Measurements from ENCODE around the gene UMODL1. TPM values are rescaled to one million over a fixed set of nuclear protein-coding genes. Genes with fewer than 3 reads are reported as not detected.

UMODL1 gene
- total and polyA plus RNA-seq, 5 donors from 2014 or later, result 0.05 to 0.35 (median 0.07) TPM; not detected in 1

DNA sequence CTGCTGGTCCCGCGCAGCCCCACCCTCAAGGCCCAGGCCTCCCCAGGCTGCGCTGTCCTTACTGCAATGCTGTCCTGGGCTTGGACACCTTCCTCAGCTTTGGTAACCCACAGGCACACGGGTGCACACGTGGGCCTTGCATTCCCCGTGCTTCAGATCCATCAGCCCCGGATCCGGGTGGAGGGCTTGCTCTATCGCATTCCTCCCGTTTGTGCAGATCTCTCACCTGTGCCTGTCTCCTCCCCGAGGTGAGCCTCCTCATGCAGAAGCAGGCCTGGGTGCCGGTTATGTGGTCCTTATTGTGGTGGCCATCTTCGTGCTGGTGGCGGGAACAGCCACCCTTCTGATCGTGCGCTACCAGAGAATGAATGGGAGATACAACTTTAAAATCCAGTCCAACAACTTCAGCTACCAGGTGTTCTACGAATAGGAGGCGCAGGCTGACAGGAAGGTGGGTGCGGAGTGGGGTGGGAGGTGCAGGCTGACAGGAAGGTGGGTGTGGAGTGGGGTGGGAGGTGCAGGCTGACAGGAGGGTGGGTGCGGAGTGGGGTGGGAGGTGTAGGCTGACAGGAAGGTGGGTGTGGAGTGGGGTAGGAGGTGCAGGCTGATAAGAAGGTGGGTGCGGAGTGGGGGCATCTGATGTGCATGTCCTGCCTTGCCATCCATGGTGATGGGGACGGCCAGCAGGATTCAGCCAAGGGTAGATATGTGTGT is 66.2 kb downstream of the UMODL1 start:
- H3K9me3 Mint-ChIP-seq, result no peaks in the 10 kb centered on the region
- no peaks in the 10 kb centered on the region for H3K4me1 Mint-ChIP-seq
- ATAC-seq (ENCODE audit: low read depth in 2 of 2) (no peak), DNase-seq (no peak)
- Histone ChIP-seq H3K4me1 (ENCODE audit: control insufficient read depth, insufficient read depth, low read length, poor library complexity, severe bottlenecking) (no peaks in the 10 kb centered on the region), H3K36me3 (ENCODE audit: control insufficient read depth, insufficient read depth, low read length) (no peaks in the 10 kb centered on the region), H3K9me3 (ENCODE audit: control insufficient read depth in 2 of 2, low read length in 2 of 2) (no peaks in the 10 kb centered on the region), H3K27me3 (ENCODE audit: control insufficient read depth, insufficient read depth, low read length) (no peaks in the 10 kb centered on the region), H3K4me3 (ENCODE audit: low read depth, low read length) (no peak overlapping the region), H3K27ac (ENCODE audit: insufficient read depth, low read length, poor library complexity, severe bottlenecking) (no peak overlapping the region)
- no peaks in the 10 kb centered on the region for H3K36me3 Mint-ChIP-seq
- no peak overlapping the region for H3K27ac Mint-ChIP-seq
- no peak overlapping the region for H3K4me3 Mint-ChIP-seq
- H3K27me3 Mint-ChIP-seq, result peaks cover 5% of the 10 kb centered on the region

- H3K4me1 Mint-ChIP-seq, result peaks cover 0 to 1% (median under 1%) of the 10 kb centered on the region in 4 donors
- no peaks in the 10 kb centered on the region for H3K27me3 ChIP-seq (ENCODE audit: control insufficient read depth, insufficient read depth, low read length)
- no peak for DNase-seq
- peaks cover 5% of the 10 kb centered on the region for H3K27me3 Mint-ChIP-seq
- no peak overlapping the region for H3K27ac Mint-ChIP-seq
- H3K36me3 ChIP-seq (ENCODE audit: control insufficient read depth, insufficient read depth, low read length), result no peaks in the 10 kb centered on the region
- no peak for ATAC-seq (ENCODE audit: low read depth in 2 of 2)
- no peak overlapping the region for H3K4me3 ChIP-seq (ENCODE audit: low read depth, low read length)
- H3K9me3 ChIP-seq (ENCODE audit: control insufficient read depth in 2 of 2, low read length in 2 of 2), result no peaks in the 10 kb centered on the region
- no peak overlapping the region for H3K27ac ChIP-seq (ENCODE audit: insufficient read depth, low read length, poor library complexity, severe bottlenecking)
- H3K4me1 ChIP-seq (ENCODE audit: control insufficient read depth, insufficient read depth, low read length, poor library complexity, severe bottlenecking), result no peaks in the 10 kb centered on the region
- no peak overlapping the region for H3K4me3 Mint-ChIP-seq
- H3K9me3 Mint-ChIP-seq, result no peaks in the 10 kb centered on the region
- H3K36me3 Mint-ChIP-seq, result no peaks in the 10 kb centered on the region
These were observed 69.2 kb downstream of the UMODL1 start for GRCh38 chr21:42140196-42140934.

DNA sequence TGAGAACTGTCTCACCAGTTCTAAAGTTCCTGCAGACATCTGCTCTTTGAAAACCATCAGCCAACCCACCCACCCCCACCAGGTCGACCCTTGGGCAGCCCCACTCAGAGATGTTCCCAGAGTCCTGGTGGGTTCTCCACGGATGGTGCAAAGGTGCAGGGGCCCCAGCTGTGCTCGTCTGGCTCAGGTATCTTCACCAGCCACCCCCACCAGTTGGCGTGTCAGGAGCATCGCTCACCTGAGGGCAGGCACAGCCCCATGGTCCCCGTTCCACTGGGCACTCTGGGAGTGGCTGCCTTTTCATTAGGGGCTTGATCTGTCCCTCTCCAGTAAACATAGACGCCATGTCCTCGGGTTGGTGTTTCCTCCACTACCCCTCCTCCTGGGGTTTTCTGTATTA is 70.5 kb downstream of the UMODL1 start:
- peak overlapping the region in 1 of 3 donors; percentile 60 for H3K27ac Mint-ChIP-seq
- no peaks in the 10 kb centered on the region for H3K36me3 ChIP-seq (ENCODE audit: control insufficient read depth, insufficient read depth, low read length)
- H3K27me3 ChIP-seq (ENCODE audit: control insufficient read depth, insufficient read depth, low read length), result no peaks in the 10 kb centered on the region
- no peaks in the 10 kb centered on the region for H3K36me3 Mint-ChIP-seq
- no peak overlapping the region for H3K4me3 ChIP-seq (ENCODE audit: low read depth, low read length)
- H3K9me3 ChIP-seq (ENCODE audit: control insufficient read depth in 2 of 2, low read length in 2 of 2), result no peaks in the 10 kb centered on the region
- H3K27me3 Mint-ChIP-seq, result peaks cover 5% of the 10 kb centered on the region
- ATAC-seq (ENCODE audit: low read depth in 2 of 2), result no peak
- no peak for DNase-seq
- H3K9me3 Mint-ChIP-seq, result no peaks in the 10 kb centered on the region
- no peak overlapping the region for H3K27ac ChIP-seq (ENCODE audit: insufficient read depth, low read length, poor library complexity, severe bottlenecking)
- H3K4me3 Mint-ChIP-seq, result no peak overlapping the region
- H3K4me1 ChIP-seq (ENCODE audit: control insufficient read depth, insufficient read depth, low read length, poor library complexity, severe bottlenecking), result peaks cover 4% of the 10 kb centered on the region
- H3K4me1 Mint-ChIP-seq, result peaks cover 0 to 7% (median 5%) of the 10 kb centered on the region in 4 donors

DNA sequence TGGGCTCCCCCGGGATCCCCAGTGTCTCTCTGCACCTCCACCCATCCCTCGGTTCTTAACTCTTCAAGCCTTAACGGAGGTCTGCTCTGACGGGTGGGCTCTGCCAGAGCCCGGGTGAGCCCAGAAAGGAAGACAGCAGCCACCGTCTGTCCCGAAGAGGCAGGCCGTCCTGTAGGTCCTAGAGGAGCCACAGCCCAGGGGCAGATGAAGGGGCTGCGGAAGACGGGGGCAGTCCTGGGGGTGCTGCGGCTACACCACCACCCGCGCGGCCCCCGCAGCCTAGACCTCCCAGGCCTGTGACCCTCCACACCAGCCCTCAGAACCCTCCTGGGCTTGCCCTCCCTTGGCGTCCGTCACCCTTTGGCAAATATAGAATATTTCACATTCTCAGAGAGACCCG is 71.0 kb downstream of the UMODL1 start:
- Histone ChIP-seq H3K36me3 (ENCODE audit: control insufficient read depth, insufficient read depth, low read length) (no peaks in the 10 kb centered on the region), H3K4me1 (ENCODE audit: control insufficient read depth, insufficient read depth, low read length, poor library complexity, severe bottlenecking) (peaks cover 4% of the 10 kb centered on the region), H3K27ac (ENCODE audit: insufficient read depth, low read length, poor library complexity, severe bottlenecking) (no peak overlapping the region), H3K4me3 (ENCODE audit: low read depth, low read length) (no peak overlapping the region), H3K27me3 (ENCODE audit: control insufficient read depth, insufficient read depth, low read length) (no peaks in the 10 kb centered on the region), H3K9me3 (ENCODE audit: control insufficient read depth in 2 of 2, low read length in 2 of 2) (no peaks in the 10 kb centered on the region)
- H3K27me3 Mint-ChIP-seq, result peaks cover 5% of the 10 kb centered on the region
- H3K4me3 Mint-ChIP-seq, result no peak overlapping the region
- H3K4me1 Mint-ChIP-seq, result peaks cover 0 to 7% (median 5%) of the 10 kb centered on the region in 4 donors
- peak overlapping the region in 1 of 3 donors; percentile 60 for H3K27ac Mint-ChIP-seq
- ATAC-seq (ENCODE audit: low read depth in 2 of 2) (no peak), DNase-seq (no peak)
- no peaks in the 10 kb centered on the region for H3K9me3 Mint-ChIP-seq
- no peaks in the 10 kb centered on the region for H3K36me3 Mint-ChIP-seq

GRCh38 chr21:42142627-42143026 is 71.5 kb downstream of the UMODL1 start:
- Histone ChIP-seq H3K4me1 (ENCODE audit: control insufficient read depth, insufficient read depth, low read length, poor library complexity, severe bottlenecking) (peaks cover 4% of the 10 kb centered on the region), H3K4me3 (ENCODE audit: low read depth, low read length) (no peak overlapping the region), H3K27me3 (ENCODE audit: control insufficient read depth, insufficient read depth, low read length) (no peaks in the 10 kb centered on the region), H3K27ac (ENCODE audit: insufficient read depth, low read length, poor library complexity, severe bottlenecking) (no peak overlapping the region), H3K36me3 (ENCODE audit: control insufficient read depth, insufficient read depth, low read length) (no peaks in the 10 kb centered on the region), H3K9me3 (ENCODE audit: control insufficient read depth in 2 of 2, low read length in 2 of 2) (no peaks in the 10 kb centered on the region)
- Mint-ChIP-seq H3K9me3 (no peaks in the 10 kb centered on the region), H3K36me3 (no peaks in the 10 kb centered on the region), H3K4me3 (no peak overlapping the region), H3K27ac (no peak overlapping the region), H3K27me3 (peaks cover 5% of the 10 kb centered on the region), H3K4me1 (peaks cover 0 to 7% (median 5%) of the 10 kb centered on the region in 4 donors)
- DNase-seq (no peak), ATAC-seq (ENCODE audit: low read depth in 2 of 2) (no peak)

DNA sequence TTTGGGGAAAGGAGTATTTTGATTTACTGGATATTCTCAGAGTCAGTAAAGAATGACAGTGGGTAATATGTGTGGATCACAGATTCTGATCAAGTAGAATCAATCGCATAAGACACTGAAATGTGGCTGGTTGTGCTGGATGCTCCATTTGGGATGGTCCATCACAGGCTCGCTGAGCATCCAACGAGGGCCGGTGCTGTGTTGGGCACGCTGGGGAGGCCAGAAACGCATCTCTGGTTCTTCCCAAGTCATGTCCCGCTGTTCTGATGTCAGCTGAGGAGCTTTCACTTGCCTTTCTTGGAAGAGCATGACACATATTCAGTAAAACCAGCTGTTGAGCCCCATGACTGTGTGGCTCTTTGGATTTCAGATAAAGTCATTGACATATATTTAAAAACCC is 72.0 kb downstream of the UMODL1 start:
- Mint-ChIP-seq H3K4me3 (no peak overlapping the region), H3K9me3 (no peaks in the 10 kb centered on the region), H3K4me1 (peaks cover 0 to 10% (median 6%) of the 10 kb centered on the region in 4 donors), H3K27ac (no peak overlapping the region), H3K27me3 (peaks cover 5% of the 10 kb centered on the region), H3K36me3 (no peaks in the 10 kb centered on the region)
- no peaks in the 10 kb centered on the region for H3K27me3 ChIP-seq (ENCODE audit: control insufficient read depth, insufficient read depth, low read length)
- no peaks in the 10 kb centered on the region for H3K9me3 ChIP-seq (ENCODE audit: control insufficient read depth in 2 of 2, low read length in 2 of 2)
- H3K4me3 ChIP-seq (ENCODE audit: low read depth, low read length), result no peak overlapping the region
- no peak overlapping the region for H3K27ac ChIP-seq (ENCODE audit: insufficient read depth, low read length, poor library complexity, severe bottlenecking)
- H3K4me1 ChIP-seq (ENCODE audit: control insufficient read depth, insufficient read depth, low read length, poor library complexity, severe bottlenecking), result peaks cover 4% of the 10 kb centered on the region
- no peaks in the 10 kb centered on the region for H3K36me3 ChIP-seq (ENCODE audit: control insufficient read depth, insufficient read depth, low read length)
- DNase-seq (no peak), ATAC-seq (ENCODE audit: low read depth in 2 of 2) (no peak)

DNA sequence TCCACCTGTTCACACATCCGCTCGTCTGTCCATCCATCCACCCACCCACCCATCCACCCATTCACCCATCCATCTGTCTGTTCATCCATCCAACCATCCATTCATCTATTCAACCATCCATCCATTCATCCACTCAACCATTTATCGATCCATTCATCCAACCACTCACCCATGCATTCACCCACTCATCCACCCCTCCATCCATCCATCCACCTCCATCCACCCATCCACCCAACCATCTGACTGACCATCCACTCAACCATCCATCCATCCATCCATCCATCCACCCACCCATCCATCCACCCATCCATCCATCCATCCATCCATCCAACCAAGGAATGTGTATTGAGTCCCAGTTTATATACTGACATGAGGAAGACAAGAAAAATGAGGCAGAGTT is 73.1 kb downstream of the UMODL1 start:
- Mint-ChIP-seq H3K27me3 (peaks cover under 1% of the 10 kb centered on the region), H3K4me1 (peaks cover 0 to 12% (median 6%) of the 10 kb centered on the region in 4 donors), H3K36me3 (no peaks in the 10 kb centered on the region), H3K4me3 (no peak overlapping the region), H3K9me3 (no peaks in the 10 kb centered on the region), H3K27ac (peak overlapping the region in 1 of 3 donors; percentile 22)
- Histone ChIP-seq H3K4me1 (ENCODE audit: control insufficient read depth, insufficient read depth, low read length, poor library complexity, severe bottlenecking) (peaks cover 4% of the 10 kb centered on the region), H3K36me3 (ENCODE audit: control insufficient read depth, insufficient read depth, low read length) (no peaks in the 10 kb centered on the region), H3K9me3 (ENCODE audit: control insufficient read depth in 2 of 2, low read length in 2 of 2) (no peaks in the 10 kb centered on the region), H3K27ac (ENCODE audit: insufficient read depth, low read length, poor library complexity, severe bottlenecking) (no peak overlapping the region), H3K4me3 (ENCODE audit: low read depth, low read length) (no peak overlapping the region), H3K27me3 (ENCODE audit: control insufficient read depth, insufficient read depth, low read length) (no peaks in the 10 kb centered on the region)
- ATAC-seq (ENCODE audit: low read depth in 2 of 2), result no peak
- DNase-seq, result no peak
